GM19455 (cell line): Measurements from ENCODE around the gene ZNF76.

Experiments used
- ATAC-seq: cut with Tn5 transposase; IDR thresholded peaks from one replicate; pipeline ENCODE4 v1.9.1; 2021; ENCODE audit not compliant: unreplicated experiment

ZNF76 gene

DNA sequence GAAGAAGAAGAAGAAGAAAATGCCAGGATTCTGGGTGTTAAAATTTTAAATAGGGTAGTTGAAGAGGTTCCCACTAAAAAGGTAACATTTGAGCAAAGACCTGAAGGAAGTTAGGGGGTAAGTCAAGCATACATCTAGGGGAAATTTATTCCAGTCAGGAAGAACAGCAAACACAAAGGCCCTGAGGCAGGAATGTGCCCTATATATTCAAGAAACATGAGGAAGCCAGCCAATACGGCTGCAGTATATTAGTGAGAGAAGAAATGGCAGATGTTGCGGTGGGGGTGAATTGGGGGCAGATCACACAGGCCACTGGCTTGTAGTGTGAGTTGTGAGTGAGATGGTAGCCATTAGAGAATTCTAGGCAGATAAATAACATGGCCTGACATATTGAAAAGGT, 6.0 kb downstream of the ZNF76 start:
- ATAC-seq = no peak

GRCh38 chr6:35267446-35267845, 7.9 kb downstream of the ZNF76 start:
- no peak for ATAC-seq

DNA sequence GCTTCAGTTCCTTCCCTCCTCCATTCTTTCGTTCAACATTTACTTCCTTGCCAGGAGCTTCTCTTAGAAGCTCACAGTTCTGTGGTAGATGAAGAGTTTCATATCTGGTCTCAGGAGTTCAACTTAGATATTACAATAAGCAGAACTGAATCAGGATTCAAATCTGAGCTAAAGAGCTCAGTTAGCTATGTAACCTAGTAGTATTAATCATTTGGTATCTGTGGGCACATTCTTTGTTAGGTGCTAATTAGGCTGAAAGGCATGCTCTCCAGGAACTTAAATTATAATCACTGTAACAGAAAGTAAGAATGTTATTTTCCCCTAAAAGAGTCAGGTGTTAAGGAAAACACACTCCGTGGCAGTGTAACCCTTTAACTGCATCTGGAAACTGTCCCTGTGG, 8.4 kb downstream of the ZNF76 start:
- no peak for ATAC-seq

DNA sequence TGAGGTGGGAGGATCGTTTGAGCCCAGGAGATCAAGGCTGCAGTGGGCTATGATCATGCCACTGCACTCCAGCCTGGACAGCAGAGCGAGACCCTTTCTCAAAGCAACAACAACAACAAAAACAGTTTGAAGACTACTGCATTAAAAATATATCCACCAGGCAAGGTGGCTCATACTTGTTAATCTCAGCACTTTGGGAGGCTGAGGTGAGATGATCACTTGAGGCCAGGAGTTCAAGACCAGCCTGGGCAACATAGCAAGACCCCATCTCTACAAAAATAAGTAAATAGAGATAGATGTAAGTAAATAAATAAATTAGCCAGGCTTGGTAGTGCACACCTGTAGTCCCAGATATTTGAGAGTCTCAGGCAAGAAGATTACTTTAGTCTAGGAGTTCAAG, 12.5 kb downstream of the ZNF76 start:
- ATAC-seq = no peak

DNA sequence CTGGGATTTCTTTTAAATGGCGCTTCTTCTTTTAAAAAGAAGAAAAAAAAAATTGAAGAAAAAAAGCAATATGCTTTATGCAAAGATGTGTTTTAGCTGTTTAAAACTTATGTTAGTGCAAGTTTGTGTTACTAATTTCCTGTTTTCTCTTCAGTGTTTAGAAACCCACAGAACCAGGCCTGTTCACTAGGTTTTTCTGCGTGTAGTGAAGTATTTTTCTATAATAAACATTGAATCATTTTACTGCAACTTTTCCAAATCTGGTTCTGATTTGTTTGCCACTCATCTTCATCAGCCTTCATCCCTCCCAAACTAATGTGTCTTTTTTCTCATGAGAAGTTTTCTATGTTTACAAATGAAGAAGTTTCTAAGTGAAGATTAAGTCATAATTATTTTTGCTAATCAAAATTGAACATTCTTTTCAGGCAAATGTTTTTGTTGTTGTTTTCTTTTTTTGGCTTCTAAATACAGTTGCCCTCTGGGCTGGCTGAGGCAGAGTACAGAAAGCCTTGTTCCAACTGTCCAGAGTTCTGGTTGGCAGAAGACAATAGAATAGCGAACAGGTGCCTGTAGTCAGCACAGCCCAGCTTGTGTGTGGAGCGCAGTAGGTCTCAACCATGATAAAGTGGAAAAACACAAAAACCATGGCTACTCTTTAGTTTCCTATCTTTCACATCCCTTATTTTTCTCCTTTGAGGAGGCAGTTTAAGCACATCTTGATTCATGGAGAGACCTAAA, 14.5 kb downstream of the ZNF76 start:
- no peak for ATAC-seq

DNA sequence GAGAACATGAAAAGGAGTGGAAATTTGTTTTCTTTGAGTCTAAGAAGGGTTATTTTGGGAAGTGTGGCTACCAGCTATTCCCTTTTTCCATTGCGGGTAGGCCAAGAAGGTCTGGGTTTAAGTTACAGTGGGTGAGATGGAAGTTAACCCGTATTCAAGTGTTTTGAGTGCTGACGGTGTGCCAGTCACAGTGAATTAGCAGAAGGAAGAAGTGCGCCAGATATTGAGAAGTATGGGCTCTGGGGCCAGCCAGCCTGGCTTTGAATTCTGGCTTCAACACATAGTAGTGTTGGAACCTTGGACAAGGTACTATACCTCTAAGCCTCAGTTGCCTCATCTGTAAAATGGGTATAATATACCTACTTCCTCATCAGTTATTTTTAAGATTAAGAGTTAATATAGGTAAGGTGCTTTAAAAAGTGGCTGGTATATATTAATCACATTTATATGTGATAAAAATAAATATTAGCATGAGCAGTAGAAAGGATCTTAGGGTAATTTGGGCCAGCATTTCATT, 16.3 kb downstream of the ZNF76 start:
- ATAC-seq = no peak

- no peak for ATAC-seq
Measured at GRCh38 chr6:35278708-35279107, 19.2 kb downstream of the ZNF76 start.

GRCh38 chr6:35280903-35281302, 21.4 kb downstream of the ZNF76 start:
- no peak for ATAC-seq

DNA sequence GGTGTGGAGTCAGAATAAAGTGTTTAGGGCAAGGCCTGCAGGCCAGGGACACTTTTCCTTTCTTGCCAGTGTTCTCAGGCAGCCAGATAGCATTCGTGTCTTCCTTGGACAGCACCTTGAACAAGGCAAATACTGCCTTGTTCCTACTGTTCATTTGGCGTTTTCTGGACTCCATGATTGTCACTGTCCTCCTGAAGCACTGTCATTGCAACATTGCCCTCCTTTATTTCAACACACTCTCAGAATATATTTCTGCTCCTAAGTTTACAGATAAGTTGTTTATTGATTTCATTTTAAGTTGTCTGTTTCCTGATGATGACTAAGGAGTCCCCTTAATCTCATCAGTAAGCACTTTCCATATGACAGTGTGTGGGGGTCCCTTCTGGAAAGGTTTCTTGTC, 22.9 kb downstream of the ZNF76 start:
- no peak for ATAC-seq

DNA sequence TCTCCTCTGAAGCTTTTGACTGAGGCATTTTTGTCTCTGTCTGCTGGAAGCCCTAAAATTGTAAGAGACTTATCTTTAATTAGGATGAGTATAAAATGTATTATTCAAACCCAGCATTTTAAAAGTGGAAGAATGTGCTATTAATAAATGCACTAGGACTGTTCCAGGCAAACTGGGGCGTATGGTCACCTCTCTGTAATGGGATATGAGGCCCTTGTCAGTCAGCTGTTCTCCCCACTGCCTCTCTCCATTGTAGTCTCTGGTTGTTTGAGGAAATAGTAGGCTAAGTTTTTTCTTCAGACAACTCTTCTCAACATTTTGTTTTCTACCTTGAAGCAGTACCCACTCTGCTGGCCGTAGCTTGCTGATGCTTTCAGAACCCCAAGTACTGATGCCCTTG, 23.8 kb downstream of the ZNF76 start:
- no peak for ATAC-seq

GRCh38 chr6:35287671-35288396, 28.3 kb downstream of the ZNF76 start:
- no peak for ATAC-seq

DNA sequence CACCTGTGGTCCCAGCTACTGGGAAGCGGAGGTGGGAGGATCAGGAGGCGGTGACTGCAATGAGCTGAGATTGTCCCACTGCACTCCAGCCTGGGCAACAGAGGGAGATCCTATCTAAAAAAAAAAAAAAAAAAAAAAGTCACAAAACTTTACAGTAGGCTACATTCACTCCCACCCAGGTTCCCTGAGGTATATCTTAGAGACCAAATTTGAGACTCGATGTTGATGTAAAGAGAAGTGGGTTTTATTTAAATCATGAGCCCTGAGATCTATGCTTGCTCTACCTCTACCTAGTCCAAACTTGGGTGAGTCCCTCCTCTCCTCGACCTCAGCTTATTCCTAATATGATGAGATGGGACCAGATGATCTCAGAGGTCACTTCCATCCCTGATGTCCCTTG, 29.3 kb downstream of the ZNF76 start:
- no peak for ATAC-seq

GRCh38 chr6:35291491-35291890, 32.0 kb downstream of the ZNF76 start:
- ATAC-seq = no peak

- ATAC-seq = no peak
Measured at GRCh38 chr6:35292494-35292893, 33.0 kb downstream of the ZNF76 start.

DNA sequence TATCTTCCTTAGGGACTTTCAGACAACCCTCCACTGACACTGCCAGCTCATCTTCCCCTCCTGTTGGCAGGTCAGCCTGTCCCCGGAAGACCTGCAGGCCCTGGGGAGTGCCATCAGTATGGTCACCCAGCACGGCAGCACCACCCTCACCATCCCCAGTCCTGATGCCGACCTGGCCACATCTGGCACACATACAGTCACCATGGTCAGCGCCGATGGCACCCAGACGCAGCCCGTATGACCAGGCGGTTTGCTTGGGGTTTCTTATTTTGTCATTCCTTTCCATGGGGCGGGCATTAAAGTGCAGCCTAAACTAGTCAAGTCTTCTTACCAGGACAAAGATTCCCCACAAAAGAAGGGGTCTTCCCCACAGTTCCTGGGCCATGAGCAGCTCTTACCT, 34.1 kb downstream of the ZNF76 start:
- no peak for ATAC-seq

- no peak for ATAC-seq
Measured at GRCh38 chr6:35294308-35294945, 34.9 kb downstream of the ZNF76 start.

- no peak for ATAC-seq
Measured at GRCh38 chr6:35295036-35295435, 35.5 kb downstream of the ZNF76 start.

DNA sequence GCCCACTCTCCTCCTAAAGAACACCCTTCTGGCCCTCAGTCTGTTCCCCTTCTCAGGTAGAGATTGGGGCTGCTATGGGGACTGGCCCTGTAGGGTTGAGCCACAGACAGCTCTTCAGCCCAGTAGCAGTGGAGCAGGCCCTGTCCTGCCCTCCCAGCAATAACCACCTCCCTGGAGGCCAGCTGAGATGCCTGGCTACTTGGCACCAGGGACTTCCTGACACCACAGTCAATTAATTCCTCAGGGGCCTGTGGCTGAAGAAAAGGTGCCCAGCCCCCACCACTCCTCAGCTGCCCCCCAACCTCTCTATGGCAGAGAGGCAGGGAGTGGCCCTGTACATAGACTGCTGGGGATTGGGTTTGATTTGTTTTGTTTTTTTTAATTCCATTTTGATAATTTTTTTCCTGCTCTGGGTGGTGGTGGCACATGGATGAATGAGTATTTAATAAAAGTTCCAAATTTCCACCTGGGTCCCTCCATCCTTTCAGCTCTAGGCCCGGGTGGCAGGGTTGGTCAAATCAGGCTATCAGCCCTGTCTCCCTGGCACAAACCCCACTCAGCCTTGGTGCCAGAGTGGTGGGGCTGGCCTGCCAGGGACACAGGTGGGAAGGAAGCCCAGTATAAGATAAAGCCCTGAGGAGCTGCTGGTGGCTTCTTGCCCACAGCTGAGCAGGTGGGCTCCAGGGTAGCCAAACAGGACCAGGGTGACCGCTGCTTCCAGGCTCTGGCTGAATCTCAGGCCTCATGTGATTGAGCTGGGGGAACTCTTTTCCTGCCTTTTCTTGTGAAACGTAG, 36.2 kb downstream of the ZNF76 start:
- ATAC-seq = no peak

GRCh38 chr6:35296931-35297600, 37.5 kb downstream of the ZNF76 start:
- ATAC-seq = no peak

GRCh38 chr6:35297601-35298481, 38.3 kb downstream of the ZNF76 start, which contains the start of gene DEF6:
DEF6 (plus strand) TSS chr6:35297818; CDS start chr6:35297857, 39 bp downstream.
- ATAC-seq = peak; percentile 84
